Measurements from ENCODE around the gene ELFN2. TPM values are rescaled to one million over a fixed set of nuclear protein-coding genes. Genes with fewer than 3 reads are reported as not detected.

The ELFN2 gene
- total RNA-seq, 1 experiment from 2014 or later: 2.8 TPM

GRCh38 chr22:37357446-37358075 is 69.7 kb downstream of the ELFN2 start:
- BruUV-seq (replicated peaks): no TSS peak
- CTCF ChIA-PET: no interaction called here

DNA sequence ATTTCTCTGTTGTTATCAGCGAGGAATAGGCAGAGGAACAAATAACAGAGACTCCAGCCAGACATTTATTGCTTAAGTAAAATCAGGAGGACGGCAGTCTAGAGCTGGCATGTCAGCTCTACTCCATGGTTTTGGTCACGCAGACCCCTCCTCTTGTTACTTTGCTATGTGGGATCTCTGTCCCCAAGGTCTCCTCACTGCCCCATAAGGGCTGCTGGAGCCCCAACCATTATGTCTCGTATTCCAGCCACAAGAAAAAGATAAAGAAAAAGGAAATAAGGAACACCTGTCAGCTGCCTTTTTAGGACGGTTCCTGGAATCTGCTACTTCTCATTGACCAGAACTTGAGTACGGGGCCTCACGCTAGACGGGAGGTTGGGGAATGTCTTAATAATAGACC is 70.4 kb downstream of the ELFN2 start:
- peaks cover 42% of the 10 kb centered on the region for H3K27me3 Mint-ChIP-seq (ENCODE audit: unreplicated experiment)
- intact Hi-C loops (cut with micrococcal nuclease; ENCODE audit: unreplicated experiment): no loop called here
- no peak overlapping the region for H3K27ac Mint-ChIP-seq (ENCODE audit: unreplicated experiment)
- peaks cover 16% of the 10 kb centered on the region for H3K4me1 Mint-ChIP-seq (ENCODE audit: low read depth, unreplicated experiment)
- no peak overlapping the region for H3K4me3 Mint-ChIP-seq (ENCODE audit: low read depth, unreplicated experiment)
- H3K36me3 Mint-ChIP-seq (ENCODE audit: insufficient read depth, unreplicated experiment): no peaks in the 10 kb centered on the region
- no TSS peak for BruUV-seq (replicated peaks)
- no peaks in the 10 kb centered on the region for H3K9me3 Mint-ChIP-seq (ENCODE audit: low read depth, unreplicated experiment)
- TF ChIP-seq CTCF (IDR thresholded peaks at IDR 0.05; ENCODE audit: unreplicated experiment): no peak
- CTCF ChIA-PET: no interaction called here
- DNase-seq: no peak

More at GRCh38 chr22:37357446-37358075, 69.7 kb downstream of the ELFN2 start:
- Mint-ChIP-seq H3K4me3 (ENCODE audit: low read depth, unreplicated experiment) (no peak overlapping the region), H3K27ac (ENCODE audit: unreplicated experiment) (no peak overlapping the region), H3K9me3 (ENCODE audit: low read depth, unreplicated experiment) (no peaks in the 10 kb centered on the region), H3K4me1 (ENCODE audit: low read depth, unreplicated experiment) (peaks cover 16% of the 10 kb centered on the region), H3K27me3 (ENCODE audit: unreplicated experiment) (peaks cover 43% of the 10 kb centered on the region), H3K36me3 (ENCODE audit: insufficient read depth, unreplicated experiment) (no peaks in the 10 kb centered on the region)
- intact Hi-C loops (cut with micrococcal nuclease; ENCODE audit: unreplicated experiment): no loop called here
- no peak for DNase-seq
- no peak for TF ChIP-seq CTCF (IDR thresholded peaks at IDR 0.05; ENCODE audit: unreplicated experiment)

- CTCF ChIA-PET: no interaction called here
- no peaks in the 10 kb centered on the region for H3K9me3 Mint-ChIP-seq (ENCODE audit: low read depth, unreplicated experiment)
- H3K4me3 Mint-ChIP-seq (ENCODE audit: low read depth, unreplicated experiment): no peak overlapping the region
- no peaks in the 10 kb centered on the region for H3K36me3 Mint-ChIP-seq (ENCODE audit: insufficient read depth, unreplicated experiment)
- H3K27ac Mint-ChIP-seq (ENCODE audit: unreplicated experiment): no peak overlapping the region
- no peak for TF ChIP-seq CTCF (IDR thresholded peaks at IDR 0.05; ENCODE audit: unreplicated experiment)
- H3K27me3 Mint-ChIP-seq (ENCODE audit: unreplicated experiment): peaks cover 42% of the 10 kb centered on the region
- DNase-seq: no peak
- intact Hi-C loops (cut with micrococcal nuclease; ENCODE audit: unreplicated experiment): no loop called here
- no TSS peak for BruUV-seq (replicated peaks)
- peaks cover 16% of the 10 kb centered on the region for H3K4me1 Mint-ChIP-seq (ENCODE audit: low read depth, unreplicated experiment)
Measured at GRCh38 chr22:37355174-37355573, 72.1 kb downstream of the ELFN2 start.

DNA sequence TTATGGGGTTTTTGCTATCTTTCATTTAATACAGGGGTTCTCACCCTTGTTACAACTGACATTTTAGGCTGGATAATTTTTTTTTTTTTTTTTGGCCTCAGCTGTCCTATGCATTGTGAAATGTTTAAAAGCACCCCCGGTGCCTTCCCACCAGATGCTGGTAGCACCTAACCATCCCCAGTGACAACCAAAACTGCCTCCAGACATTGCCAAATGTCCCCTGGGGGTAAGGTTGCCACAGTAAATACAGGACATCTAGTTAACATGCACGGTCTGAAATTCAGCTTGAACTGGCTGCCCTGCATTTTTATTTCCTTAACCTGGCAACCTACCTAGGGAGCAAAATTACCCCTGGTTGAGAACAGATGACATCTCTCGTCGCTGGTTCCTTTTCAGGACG is 72.6 kb downstream of the ELFN2 start:
- Mint-ChIP-seq H3K4me1 (ENCODE audit: low read depth, unreplicated experiment) (peaks cover 16% of the 10 kb centered on the region), H3K27me3 (ENCODE audit: unreplicated experiment) (peaks cover 42% of the 10 kb centered on the region), H3K4me3 (ENCODE audit: low read depth, unreplicated experiment) (no peak overlapping the region), H3K27ac (ENCODE audit: unreplicated experiment) (no peak overlapping the region), H3K9me3 (ENCODE audit: low read depth, unreplicated experiment) (no peaks in the 10 kb centered on the region), H3K36me3 (ENCODE audit: insufficient read depth, unreplicated experiment) (no peaks in the 10 kb centered on the region)
- intact Hi-C loops (cut with micrococcal nuclease; ENCODE audit: unreplicated experiment): no loop called here
- no peak for TF ChIP-seq CTCF (IDR thresholded peaks at IDR 0.05; ENCODE audit: unreplicated experiment)
- CTCF ChIA-PET: no interaction called here
- no peak for DNase-seq
- BruUV-seq (replicated peaks): no TSS peak
